NCI-H146 (cell line): Measurements from ENCODE around the gene SLC22A4.

Experiments
- DNase-seq: peaks from one replicate; lab custom pipeline; 2025; lab: John Stamatoyannopoulos, UW

SLC22A4 gene

DNA sequence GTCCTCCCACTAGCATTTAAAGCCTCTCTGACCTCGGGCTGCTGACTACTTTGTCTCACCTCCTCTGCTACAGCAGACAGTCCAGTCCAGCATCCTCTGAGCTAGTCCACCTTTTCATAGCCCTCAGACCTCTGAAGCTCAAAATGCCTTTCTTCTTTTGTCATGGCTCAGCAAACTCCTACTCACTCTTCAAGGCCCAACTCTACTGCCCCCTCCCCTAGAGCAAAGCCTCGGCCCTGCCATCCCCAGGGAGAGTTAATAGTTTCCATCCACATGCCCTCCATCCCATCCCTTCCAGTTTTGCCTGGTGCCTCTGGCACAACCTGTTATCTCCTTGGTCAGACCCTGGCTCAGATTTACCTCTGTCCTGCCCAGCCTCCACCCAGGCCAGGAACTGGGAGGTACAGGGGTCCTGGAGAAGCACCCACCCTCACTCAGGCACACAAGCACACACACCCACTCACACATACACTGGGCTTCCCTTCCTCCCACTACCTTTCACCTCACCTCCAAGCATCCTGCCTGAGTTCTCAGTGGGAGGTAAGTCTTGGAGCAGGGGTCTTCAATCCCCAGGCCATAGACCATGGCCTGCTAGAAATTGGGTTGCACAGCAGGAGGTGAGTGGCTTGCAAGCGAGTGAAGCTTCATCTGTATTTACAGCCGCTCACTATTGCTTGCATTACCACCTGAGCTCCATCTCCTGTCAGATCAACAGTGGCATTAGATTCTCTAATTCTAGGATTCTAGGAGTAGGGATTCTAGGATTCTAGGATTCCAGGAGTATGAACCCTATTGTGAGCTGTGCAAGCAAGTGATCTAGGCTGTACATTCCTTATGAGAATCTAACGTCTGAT is 18.6 kb upstream of the SLC22A4 start:
- DNase-seq, result no peak

DNA sequence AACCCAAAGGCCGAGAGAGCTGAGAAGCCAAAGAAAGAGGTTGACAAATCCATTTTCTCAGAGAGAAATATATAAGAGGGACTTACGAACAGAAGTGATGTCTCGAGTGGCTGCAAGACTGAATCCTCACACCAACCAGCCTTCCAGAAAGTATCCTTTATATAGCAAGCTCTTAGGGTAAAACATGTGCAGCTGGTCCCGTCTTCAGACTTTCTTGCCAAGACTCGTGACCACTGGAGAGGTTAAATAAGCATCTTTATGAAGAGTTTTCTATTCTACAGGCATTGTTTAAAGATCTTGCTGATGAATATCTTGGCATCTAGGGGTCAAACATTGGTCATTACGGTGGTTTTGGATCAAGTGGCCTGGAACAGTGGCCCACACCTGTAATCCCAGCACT is 16.9 kb upstream of the SLC22A4 start:
- no peak for DNase-seq

DNA sequence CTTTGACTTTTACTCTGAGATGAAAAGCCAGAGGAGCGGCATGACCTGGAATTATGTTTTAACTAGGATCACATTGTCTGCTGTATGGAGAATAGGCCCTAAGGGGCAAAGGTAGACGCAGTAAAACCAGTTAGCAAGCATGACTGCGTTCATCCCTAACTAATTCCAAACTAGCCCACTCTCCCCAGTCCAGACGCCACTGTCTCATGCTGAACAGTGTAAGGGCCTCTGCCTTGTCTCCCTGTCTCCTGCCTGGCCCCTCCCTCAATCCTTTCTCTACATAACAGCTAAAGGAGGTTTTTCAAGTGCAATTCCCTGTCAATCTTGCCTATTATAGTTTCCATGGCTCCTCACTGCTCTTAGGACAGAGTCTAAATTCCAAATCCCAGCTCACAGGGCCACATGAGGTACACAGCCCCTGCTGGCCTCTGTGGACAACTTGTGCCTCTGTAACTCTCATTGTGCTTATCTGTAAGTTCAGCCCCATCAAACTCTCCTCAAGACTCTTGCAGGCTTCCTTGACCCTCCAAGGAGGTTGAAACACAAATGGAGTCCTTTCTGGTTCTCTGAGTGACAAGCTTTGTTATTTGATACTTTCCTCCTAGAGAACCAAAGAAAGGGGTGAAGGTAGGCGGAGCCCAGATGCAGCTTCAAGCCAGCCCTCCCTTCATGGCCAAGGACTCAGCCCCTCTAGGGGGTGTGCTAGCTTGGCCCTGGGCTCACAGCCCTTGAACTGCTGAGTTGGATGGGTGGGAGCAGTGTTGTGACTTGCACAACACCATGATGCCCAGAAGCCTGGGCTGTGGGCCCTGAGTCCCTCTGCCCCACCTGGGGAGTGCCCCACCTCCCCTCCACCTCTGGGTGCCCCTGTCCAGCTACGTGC is 16.0 kb upstream of the SLC22A4 start:
- no peak for DNase-seq

DNA sequence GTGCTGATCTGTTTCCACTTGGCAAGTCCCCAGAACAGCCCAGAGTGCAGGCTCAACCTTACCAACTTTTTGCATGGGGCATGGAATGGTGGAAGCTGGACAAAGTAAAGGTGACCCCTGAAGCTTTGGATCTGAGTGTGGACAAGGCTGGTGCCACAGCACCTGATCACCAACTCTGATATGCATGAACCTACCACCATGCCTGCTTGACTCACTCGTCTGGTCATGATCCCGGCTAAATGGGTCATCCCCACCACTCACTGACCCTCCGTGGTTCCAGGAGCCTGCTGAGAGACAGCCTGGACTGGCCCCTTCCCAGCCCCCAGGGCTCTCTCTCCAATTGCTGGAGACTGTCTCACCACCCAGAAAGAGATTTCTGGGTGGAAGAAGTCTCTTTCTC is 14.4 kb upstream of the SLC22A4 start:
- no peak for DNase-seq

DNA sequence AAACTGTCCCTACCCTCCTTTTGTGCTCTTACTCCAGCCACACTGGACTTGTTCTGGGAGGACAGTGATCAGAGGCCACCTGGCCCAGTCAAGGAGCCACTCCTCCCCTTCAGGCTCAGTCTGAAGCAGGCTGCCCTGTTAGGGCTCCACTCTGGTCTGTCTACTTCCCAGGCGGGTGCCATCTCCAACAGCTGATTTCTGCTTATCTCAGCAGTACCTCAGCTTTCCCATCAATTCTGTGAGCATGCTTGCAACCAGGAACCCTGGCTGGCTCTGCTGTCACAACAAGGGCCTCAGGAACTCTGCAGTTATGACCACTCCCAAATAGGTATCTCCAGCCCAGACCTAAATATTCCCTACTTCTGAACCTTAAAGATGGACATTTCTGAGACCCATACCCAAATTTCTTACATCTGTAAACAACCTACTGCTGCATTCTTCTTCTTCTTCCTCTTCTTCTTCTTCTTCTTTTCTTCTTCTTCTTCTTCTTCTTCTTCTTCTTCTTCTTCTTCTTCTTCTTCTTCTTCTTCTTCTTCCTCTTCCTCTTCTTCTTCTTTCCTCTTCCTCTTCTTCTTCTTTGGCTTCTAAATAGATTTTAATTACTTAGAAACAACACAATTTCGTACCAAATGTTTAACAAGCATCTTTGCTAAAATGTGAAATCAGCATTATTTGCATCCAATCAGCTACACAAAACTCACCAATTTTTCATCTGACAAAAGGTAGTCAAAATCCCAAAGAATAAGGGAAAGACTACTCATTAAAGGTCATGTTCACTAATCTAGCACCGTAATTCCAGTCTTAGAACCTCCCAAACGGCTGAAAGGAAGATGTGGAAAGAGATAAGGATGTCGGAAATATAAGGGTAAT is 13.6 kb upstream of the SLC22A4 start:
- DNase-seq, result no peak

DNA sequence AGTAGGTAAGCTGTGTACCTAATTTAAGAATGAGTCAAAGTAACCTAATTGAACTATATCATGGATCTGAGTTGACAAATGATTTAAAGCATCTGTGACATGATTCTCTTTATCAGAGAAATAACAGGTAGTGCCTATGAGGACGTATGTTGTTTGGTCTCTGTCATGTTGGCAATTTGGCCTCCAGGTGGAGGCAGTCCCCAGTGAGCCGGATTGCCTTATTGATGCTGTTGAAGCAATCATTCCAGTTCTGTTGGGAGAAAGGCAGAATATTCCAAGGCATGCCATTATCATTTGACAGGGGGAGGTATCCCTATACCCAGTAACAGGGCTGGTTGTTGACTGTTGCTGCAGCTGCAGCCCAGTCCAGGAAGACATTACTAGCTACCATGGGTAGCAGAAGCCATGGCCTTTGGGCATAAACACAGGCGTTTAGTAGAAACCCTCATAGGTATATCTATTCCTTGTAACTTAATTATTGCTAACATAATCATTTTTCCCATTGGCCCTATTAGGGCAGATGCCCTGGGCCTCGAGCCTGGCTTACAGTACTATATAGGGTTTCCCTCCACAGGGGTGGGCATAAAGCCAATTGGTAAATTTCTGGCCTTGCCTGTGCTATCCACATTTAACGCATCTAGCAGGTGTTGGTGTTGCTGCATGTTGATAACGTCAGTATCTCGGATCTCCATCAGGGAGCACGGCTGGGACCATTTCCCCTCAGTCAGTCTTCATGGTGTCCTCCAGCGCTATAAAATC is 12.2 kb upstream of the SLC22A4 start:
- peak; percentile 9 for DNase-seq

DNA sequence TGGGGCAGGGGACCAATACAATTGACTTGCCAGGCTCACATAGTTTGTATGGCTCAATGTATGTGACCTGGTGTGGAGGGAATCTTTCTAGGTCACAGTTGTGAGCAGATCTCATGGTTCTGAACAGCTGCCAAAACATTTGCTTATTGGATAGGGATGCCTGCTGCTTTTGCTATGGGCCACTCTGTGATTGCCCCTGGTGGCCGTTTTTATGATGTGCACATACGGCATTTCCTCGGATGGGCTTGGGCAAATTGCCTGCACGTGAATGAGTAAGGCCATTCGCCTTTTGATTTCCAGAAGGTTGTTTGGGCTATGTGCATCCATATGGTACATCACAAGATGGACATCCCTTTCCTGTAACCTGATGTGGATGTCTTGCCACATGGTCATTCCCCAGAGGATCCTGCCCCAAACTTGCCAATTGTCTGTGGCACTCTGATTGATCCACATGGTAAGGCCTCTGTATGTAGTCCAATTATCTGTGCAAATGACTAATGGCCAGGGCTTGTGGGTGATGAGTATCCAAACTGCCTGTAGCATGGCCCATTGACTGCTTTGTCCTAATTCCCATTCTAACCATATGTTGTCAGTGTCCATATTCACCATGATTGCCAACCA is 10.7 kb upstream of the SLC22A4 start:
- DNase-seq, result no peak

DNA sequence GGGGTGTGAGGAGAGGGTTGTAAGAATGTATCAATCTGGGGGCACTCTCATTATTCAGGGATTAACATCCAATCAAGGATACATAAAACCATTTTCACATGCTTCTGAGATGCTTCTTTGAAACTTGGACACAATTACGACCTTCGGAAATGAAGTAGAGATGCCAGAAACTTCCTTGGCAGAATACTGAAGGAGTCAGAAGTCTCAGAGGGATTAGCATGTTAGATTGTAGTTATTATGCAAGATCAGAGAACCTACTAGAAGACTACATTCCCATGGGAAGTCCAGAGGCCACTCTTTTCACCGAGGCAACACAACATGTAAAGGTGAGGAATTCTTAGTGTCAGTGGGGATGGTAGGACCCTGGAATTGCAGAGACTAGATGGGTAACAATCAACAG is 5.1 kb upstream of the SLC22A4 start:
- DNase-seq, result no peak

DNA sequence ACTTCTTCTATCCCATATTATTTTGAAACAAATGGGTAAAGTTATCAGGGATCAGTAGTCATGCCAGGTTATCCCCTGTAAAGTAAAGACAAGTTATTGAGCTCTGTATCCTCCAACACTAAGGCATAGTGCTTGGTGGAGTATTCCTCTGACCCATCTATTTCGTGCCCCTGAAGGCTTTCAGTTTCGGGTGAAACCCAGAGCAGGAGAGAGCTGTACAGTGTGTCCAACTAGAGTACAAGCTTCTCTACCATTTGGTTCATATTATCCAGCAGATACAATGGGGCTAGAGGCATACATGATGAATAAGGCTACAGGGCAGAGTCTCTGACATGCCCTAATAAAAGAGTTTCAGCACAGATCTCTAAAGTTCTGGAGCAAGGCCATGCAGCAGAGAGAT is 3.2 kb upstream of the SLC22A4 start:
- DNase-seq, result no peak

DNA sequence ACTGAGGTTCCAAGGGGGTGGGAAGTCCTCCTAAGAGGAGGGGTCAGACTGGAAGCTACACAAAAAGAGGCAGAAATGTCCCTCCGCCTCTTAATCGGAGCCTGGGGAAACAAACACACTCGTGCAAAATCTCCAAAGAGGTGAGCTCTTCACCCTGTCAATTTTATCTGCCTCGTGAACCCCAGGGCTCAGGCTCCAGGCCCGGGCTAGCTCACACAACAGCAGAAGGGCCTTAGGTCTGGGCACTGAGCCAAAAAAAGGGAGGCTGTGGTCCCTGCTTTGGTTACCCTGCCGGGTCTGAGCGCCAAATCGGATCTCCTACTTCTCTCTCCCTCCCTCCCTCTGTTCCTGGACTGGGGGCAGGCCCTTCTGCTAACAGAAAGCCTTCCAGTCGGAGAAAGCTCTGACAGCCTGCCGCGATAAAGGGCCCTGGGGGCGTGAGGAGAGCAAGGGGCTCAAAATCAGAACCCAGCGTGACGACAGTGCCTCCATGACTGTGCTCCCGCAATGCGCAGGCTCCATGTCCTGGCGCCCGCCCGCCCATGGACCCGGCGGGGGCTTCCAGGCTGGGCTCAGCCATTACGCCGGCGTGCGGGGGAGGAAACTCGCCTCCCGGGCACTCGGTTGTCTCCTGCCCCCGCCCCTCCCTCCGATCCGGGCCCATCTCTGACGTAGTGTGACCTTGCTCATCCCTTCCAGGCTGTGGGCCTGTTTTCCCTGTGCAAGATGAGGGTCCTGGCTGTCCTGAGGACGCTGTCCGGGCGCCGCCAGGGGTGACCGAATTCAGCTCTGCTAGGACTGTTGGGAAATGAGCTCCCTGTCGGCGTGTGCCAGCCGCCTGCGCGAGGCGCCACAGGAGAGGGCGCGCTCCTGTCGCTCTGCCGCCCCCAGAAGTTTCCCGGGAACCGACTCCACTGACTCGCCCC is 865 bp upstream of the SLC22A4 start:
- DNase-seq, result peak; percentile 86

DNA sequence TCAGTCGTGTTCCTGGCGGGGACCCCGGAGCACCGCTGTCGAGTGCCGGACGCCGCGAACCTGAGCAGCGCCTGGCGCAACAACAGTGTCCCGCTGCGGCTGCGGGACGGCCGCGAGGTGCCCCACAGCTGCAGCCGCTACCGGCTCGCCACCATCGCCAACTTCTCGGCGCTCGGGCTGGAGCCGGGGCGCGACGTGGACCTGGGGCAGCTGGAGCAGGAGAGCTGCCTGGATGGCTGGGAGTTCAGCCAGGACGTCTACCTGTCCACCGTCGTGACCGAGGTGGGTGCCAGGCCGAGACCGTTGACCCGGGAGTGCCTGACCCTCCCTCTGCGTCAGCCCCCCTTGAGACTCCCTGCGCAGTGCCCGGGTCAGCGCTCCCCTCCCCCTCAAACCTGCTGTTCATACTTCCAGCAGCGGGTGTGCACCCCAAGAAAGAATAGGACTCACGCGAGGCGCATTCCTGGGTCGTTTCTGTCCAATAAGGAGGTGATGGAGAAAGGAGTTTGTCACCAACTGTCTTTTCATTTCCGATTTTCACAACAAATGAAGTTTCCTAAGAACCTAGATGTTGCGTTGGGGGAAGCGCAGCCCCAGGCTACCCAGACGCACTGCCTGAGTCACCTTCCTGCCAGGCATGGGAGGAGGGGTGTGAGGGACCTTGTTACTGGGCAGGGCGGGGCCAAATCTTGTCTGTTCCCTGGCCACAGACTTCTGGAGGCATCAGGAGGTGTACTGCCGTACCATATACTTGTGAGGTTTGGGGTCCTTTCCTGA is 722 bp downstream of the SLC22A4 start:
- no peak for DNase-seq

DNA sequence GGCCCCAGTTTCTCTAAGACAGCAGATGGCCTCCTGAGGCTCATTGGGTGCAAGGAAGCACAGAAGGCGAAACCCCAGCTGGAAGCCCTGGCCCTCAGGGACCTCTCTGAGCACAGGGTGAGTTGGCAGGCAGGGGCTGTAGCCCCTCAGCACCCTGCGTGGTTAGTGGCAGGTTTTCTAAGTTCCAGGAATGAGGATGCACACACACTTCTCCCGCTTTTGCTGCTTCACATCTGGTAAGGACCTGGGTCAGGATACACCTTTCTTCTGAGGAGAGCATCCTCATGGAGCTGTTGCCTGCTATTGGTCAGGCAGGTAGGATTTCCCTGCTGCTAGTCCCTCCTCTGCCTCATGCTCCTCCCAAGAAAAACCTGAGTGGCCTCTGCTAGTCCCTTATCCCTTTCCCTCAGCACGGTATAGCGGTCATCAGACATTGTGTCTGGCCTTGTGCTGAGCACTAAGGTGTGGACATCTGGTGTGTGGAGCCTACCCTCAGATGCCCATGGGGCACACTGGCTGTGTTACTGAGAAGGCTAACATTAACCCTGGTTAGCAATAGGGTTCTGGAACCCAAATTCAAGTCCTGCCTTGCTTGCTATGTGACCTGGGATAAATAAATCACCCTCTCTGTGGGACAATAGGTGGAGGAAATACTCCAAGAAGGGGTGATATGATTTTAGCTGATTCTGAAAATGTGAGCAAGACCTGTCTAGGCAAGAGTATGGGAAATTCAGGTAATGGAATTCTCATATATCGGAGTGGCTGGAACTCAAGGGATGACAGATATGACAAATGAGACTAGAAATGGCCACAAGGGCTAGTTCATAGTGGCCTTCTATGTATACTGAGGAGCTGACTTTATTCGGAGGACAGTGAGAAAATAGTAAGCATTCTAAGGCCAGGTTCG is 1.6 kb downstream of the SLC22A4 start:
- no peak for DNase-seq

DNA sequence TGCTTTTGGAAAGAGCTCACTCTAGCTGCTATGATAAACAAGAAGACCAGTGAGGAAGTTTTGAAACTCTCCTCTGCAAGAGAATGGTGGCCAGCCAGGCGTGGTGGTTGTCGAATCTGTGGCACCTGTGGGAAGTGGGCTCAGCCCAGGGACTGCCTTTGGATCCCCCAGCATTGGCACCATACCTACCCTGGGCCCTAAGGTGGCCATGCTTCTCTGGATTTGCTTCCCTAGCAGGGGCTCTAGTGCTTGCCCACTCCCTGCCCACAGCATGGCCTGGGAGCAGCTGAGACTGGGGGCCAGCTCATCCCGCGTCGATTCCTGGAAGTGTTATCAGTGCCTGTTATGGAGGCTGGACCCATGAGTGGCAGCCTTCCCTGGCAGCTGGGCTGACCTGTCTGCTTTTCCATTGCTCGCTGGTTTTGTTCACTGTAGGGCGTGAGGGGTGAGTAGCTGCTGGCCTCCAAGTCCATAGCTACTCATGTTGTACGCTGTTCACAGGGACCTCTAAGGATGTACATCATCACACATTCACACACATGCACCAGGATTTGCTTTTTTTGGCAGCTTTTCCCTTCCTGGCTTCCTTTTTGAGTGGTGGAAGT is 2.3 kb downstream of the SLC22A4 start:
- no peak for DNase-seq

DNA sequence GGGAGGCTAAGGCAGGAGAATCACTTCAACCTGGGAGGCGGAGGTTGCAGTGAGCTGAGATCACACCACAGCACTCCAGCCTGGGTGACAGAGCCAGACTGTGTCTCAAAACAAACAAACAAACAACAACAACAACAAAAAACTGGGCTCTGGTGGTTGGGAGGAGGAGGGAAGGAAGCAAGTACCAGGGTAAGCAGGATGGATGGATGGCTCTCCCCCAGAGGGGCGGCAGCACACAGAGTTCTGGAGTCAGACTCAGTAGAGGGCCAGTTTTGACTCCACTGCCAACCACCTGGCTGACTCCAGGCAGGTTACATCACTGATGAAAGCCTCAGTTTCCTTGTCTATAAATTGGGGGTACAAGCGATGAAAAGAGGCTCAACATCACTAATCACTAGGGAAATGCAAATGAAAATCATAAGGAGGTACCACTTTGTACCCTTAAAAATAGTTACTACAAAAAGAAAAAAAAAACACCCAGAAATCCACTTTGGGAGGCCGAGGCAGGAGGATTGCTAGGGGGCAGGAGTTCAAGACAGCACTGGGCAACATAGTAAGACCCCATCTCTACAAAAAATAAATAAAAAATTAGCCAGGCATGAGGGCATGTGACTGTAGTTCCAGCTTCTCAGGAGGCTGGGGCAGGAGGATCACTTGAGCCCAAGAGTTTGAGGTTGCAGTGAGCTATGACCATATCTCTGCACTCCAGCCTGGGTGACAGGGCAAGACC is 3.2 kb downstream of the SLC22A4 start:
- no peak for DNase-seq

DNA sequence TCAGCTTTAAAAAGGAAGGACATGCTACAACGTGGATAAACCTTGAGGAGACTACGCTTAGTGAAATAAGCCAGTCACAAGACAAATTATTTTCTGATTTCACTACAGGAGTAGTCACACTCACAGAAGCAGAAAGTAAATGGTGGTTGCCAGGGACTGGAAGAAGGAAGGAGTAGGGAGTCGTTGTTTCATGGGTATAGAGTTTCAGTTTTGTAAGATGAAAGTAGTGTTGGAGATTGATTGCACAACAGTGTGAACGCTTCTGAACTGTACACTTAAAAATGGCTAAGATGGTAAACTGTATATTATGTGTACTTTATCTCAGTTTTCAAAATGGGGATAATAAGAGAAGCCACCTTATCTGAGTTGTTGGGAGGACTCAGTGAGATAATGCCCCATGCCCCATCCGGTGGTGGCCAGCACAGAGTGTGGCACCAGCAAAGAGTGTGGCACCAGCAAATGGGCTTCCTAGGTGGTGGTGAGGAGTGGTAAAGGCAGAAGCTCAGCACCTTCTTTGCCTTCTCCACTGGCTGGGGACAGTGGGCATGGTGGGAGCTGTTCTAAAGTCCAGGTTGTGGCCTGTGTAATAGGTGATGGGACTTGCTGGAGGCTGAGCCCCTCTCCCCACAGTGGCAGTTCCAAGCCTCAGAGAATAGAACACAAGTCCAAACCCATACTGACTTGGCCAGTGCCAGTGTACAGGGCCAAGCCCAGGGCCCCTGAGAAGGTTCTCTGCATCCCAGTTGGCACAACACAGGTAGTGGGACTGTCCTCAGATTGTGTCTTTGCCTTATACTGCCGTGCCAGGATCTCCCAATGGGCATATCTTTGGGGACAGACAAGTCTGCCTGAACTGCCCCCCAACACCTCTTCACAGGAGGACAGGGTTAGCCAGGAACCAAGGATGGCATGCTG is 4.4 kb downstream of the SLC22A4 start:
- DNase-seq, result no peak

DNA sequence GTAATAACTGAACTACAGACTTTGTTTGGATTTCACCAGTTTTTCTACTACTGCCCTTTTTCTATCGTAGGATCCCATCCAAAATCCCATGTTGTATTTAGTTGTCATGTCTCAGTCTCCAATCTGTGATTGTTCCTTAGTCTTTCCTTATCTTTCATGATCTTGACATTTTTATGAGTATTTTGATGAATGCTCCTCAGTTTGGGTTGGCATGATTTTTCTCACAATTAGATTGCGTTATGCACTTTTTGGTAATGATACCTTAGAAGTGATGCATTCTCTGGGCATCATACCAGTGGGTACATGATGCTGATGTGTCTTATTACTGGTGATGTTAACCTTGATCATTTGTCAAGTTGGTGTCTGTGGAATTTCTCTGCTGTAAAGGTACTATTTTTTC is 5.7 kb downstream of the SLC22A4 start:
- no peak for DNase-seq
